ENCODE data around the gene PLPPR1.
"Not testable (repeated sequence)": the region's sequence is repeated elsewhere in the genome, so short reads cannot be mapped to it uniquely, and the experiment has no call there.

Gene PLPPR1

DNA sequence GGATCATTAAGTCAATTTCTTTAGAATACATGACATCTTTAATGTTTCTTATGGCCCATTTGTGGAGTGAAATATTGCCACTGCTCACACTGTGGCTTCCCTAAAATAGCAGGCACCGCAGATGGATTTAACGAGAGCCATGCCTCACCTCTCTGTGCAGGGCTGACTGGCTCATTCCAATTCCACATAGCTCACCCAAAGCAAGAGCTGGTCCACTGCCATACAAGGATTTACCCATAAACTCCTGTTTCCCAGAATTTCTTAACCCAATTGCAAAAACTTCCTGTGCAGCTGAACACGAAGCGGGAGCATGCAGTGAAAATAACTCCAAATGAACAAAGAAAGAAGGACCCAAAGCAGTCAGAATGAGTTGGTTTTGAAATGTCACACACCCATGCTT lies 196.7 kb downstream of the PLPPR1 start:
- peak; percentile 13 for DNase-seq

DNA sequence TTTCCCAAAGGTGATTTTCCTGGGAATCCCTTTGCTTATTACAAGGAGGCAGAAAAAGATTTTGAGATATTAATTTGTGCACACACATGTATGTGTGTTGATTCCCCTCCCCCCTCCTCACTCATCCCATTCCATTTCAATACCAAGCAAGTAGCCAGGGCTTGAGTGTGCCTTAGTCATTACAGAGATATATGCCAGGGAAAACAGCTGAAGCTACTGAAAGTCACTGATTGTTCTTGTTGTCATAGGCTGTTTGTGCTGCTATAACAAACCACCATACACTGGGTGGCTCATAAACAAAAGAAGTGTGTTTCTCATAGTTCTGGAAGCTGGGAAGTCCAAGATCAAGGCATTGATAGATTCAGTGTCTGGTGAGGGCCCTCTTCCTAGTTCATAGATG lies 197.6 kb downstream of the PLPPR1 start:
- DNase-seq, result no peak

DNA sequence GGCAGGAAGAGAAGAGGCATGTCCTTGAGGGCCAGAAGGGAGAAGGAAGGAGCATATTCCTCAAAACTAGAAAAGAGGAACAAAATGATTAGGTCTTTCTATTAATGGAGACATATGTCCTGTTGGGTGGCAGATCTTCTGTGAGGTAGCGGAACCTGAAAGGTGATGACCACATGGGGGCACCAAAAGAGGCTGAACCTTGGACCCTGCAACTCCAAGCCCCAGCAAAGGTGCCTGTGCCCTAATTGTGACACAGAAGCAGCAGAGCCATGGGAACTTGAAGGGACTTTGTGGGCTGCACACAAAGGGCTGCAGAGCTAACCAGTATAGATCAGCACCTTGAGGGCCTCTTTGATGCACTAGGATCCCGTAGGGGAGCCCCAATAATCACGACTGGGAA lies 198.3 kb downstream of the PLPPR1 start:
- no peak for DNase-seq

DNA sequence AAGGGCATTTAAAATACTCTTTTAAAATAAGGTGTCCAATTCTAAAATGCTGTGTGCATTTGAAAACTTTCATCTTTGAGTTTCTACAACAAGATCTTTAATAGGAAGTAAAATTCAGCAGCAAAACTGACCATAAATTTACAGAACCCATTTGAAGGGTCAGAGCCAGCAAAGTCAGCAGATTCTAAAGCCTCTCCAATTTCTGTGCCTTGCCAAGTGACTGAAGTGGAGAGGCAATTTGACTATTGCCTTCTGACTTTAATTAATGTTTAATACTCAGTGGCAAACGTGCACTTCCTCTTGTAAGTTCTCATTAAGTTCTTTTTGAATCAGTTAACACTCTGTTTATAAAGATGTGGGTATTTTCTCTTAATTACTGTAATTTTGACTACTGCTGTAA lies 201.1 kb downstream of the PLPPR1 start:
- no peak for DNase-seq

DNA sequence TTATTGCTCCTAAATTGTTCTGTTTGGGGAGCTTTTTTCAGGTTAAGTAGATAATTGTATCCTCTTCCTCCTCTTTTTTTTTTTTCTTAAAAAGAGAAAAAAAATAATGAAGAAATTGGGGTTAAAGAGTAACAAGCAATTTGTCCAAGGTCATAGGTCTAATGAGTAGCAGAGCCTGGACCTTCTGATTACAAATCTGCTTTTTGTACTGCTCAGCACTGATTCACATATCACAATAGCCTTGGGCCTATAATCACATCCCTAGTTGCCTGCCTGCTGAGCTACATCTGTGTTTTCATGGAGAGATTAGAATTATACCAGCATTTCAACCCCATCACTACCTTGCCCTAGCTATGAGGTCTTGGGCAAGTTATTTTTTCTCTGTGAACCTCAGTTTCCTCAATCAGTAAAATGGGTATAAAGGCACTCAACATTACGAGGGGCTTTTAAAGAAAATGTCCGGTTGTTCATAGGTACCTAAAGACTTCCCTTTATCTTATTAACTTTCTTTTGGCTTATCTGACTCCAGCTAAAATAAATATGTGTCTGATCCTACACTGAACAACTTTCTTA lies 204.0 kb downstream of the PLPPR1 start:
- DNase-seq, result no peak

DNA sequence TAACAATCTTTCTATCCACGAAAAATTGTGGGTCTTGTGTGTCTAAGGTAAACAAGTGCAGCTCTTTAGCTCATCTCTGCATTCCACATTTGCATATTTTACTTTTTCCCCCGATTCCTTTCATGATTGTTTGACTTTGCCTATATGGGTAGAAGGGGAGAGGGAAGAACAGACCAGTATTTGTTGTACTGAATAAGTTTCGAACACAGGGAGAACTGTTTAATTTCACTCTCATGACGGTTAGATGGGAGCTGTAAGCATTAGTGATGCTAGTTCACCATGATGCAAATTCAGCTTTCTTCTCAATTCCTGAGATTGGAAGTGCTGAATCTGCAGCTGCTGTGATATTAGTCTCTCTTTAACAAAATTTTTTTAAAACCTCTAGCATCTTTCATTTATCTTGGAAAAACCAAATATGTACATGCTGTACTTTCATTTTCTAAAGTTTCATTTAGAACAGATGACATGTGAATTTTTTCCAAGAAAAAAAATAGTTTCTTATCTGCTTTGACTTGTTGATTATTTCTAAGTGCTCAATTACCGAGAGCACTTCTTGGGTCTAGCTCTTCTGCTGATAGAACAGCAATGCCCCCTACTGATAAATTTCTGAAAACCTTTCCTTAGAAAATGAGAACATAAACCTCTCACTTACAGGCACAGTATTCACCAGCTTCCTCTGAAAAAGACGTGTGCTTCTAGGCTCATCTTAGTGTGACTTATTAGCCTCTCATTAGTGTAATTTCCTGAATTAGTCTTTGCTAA lies 206.8 kb downstream of the PLPPR1 start:
- DNase-seq, result peak; percentile 4

DNA sequence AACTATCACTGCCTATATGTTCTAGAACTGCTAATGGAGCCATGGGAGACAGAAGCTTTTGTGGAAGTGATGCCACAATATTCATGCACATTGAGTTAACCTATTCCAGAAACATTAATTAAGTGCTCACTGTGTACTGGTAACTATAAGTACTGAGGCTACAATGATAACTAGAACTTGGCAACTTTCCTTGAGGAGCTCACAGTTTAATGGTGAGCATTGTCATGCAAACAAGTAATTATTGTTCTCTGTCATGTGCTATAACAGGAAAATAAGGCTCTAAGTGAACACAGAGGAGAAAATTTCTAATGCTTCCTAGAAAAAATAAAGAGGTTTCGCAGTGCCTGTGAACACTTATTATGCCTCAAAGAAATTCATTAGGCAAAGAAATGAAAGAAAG lies 214.1 kb downstream of the PLPPR1 start:
- no peak for DNase-seq

DNA sequence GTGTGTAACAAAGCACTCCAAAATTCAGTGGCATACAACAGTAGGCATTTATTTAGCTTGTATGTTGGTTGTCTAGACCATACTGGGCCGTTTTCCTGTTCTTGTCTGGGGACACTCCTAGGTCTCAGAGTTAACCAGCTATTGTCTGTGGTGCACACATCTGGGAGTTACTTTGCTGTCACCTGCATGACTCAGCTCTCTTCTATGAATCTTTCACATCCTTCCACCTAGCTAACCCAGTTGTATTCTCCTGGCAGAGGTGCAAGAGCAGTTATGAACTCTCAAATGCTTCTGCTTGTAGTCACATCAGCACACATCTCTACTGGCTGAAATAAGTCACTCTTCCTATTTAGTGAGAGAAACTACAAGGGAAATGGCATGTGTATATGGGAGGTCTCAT lies 218.2 kb downstream of the PLPPR1 start:
- DNase-seq, result no peak

DNA sequence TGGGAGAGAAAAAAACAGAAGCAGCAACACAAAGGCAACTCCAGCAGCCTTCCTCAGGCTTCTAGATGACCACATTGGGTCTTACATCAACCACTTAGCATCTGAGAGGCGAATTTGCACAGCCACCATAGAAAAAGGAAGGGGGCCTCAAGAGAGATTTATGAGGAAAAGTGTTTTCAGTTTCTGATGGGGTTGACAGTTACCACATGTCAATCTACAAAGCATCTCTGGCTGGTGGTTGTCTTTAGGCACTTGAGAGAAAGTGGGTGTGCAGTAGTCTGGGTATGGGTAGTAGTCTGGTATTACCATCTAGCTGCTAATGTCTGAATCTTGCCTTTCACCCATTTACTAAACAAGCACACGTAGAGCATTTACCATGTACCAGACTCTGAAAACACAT lies 218.8 kb downstream of the PLPPR1 start:
- no peak for DNase-seq

DNA sequence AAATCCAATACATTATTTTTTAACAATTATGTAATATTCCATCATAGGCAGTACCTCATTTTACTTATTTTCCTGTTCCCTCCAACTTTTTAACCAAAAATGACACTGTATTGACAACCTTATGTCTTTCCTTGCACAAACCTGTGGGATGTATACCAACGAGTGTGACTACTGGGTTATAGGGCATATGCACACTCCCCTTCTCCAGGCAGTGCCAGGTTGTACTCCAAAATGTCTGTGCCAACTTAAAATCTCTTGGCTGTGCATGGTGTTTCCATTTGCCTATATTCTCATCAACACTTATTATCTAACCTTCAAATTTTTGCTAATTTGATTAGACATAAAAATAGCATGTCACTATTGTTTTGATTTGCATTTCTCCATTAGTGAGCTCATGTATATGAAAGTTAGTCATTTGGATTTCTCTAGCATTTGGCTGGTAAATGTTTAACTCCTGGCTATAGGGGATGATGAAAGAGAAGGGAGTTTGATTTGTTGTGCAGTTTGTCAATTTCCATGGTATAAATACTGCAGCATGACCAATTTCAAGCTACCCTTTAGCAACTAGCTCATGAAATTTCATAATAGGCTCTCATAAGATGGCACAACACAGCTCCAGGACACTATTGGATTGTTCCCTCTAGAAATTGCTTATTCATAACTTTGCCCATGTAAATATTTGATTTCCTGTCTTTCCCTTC lies 226.4 kb downstream of the PLPPR1 start:
- no peak for DNase-seq

DNA sequence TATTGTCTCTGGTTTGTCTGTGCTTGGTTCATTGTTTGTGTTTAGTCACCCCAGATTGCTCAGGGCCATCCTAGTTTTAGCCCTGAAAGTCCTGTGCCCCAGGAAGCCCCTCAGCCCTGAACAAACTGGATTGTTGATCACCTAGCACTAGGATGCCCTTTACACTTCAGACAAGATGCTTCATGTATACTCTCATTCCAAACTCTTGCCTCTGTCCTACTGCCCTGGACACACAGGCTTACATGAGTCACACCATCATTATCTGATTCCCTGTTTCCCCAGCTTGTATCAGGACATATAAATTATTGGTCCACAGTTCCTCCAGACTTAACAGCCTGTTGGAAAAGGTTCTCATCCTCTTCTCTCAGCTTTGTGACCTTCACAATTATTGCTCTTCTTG lies 236.2 kb downstream of the PLPPR1 start:
- no peak for DNase-seq

DNA sequence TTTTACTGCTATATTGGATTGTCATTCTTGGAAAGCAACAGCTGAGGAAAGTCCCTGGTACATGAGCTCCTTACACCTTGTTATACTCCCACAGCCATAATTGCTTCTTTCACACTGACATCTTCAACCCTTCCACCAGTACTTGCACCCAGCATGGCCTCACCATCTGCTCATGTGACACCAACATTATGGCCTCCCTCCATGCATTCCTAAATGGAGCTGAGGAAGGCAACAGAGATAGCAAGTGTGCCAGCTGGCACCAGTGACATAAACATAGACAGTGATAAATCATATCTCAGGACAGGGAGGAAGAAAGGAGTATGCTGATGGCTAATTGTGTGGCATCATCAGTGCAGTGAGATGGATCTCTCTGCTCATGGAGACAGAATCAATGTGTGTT lies 236.7 kb downstream of the PLPPR1 start:
- DNase-seq, result no peak

DNA sequence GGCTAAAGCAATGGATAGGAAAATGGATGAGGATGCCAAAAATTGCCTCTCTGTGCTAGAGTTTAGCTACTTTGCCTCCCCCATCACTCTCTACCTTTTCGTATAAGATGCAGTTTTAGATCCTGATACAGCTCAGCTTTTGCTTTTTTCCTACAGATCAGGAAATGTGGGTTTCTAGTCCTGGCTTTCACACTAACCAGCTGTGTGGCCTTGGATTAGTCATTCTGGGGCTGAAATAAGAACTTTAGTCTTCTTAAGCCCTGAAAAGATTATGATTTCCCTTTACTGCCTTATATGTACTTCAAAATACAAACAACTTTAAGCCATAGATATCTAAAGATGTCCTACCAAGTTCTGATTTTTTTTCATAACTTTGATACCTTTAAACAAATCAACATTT lies 239.9 kb downstream of the PLPPR1 start:
- no peak for DNase-seq

DNA sequence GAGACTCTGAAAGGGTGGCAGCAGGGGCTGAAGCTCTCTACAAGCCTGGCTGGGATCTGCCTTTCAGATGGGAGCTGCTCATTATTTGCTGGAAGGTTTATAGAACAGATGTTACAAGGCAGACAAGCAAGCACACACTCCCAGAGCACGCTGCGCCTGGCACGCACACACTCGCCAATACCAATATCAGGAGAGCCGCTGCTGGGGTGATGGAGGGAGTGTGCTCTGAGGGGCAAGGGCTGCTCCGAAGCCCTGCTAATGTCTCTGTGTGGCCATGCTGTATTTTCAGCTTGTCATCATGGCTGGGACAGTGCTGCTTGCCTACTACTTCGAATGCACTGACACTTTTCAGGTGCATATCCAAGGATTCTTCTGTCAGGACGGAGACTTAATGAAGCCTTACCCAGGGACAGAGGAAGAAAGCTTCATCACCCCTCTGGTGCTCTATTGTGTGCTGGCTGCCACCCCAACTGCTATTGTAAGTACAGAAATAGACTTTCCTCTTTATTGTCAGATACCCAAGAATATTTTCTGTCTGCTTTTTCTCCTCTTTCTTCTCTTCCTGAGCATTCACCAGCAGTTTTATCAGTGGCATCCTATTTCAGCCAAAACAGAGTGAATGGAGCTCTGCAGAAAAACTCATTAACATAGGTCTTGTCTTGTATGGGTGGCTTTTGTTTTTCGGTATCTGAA lies 241.2 kb downstream of the PLPPR1 start:
- DNase-seq, result no peak

DNA sequence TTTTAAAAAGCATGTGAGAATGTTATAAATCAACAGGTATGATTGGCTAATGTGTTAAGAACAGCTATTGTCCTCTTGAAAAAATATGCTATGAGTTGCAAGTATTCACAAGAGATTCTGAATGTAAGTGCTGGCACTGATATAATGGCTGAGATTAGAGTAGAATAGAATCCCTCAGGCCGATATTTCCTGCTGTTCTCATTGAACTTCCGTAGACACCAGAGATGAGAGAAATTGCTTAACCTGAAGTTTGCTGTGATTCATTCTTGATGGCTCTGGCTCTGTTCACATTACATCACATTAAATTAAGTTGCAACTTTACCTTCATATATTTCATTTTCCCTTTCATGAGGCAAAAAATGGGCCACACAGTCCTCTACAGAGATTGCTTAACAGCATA lies 241.8 kb downstream of the PLPPR1 start:
- DNase-seq, result no peak

DNA sequence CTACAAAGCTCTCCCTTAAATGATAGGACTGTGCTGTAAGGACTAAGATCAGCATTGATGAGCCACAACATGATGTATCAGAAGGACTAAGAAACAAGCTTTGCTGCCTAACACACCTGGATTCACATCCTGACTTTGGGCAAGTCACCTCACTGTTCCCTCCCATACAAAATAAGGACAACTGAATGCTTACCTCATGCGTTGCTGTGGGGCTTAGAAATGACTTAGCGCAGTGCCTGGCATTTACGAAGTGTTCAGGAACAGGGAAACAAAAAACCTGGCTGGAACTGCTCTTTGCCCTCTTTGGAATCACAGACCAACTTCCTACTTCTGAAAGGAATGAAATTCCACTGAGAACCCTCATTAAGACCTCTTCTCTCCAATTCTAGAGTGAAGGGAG lies 242.6 kb downstream of the PLPPR1 start:
- DNase-seq, result no peak

DNA sequence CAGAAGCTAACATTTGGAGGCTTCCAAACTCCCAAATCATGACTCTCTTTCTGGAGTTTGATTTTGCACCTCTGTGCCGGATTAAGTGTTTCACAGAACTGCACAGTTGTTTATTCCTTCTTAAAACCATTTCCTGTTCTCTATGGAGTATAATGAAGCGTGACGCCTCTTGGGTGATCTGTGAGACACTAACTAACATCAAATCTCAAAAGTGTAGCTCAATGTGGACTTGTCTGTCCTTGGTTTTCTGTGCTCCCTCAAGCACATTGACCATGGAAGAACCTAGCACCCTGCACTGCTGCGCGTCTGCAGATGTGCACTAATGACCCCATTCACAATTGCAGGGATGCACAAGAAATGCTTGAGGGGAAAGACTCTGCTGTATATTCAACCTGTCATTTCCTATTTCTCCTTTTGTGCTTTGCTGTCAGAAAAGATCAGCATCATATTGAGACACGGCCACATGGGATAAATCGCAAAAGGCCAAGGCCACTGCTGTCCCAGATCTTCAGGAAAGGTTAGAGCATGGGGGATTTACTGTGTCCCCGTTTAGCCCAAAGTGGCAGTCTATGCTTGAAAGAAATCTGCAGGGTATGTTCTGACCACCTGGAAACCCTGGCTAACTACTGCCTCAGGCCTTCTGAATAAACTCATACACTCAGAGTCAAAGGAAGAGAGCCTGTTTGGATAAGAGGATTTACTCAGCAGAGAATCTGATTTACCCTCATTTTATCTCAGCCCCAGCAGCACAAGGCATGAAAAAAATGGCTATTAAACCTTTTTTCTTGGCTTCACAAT lies 246.6 kb downstream of the PLPPR1 start:
- no peak for DNase-seq

DNA sequence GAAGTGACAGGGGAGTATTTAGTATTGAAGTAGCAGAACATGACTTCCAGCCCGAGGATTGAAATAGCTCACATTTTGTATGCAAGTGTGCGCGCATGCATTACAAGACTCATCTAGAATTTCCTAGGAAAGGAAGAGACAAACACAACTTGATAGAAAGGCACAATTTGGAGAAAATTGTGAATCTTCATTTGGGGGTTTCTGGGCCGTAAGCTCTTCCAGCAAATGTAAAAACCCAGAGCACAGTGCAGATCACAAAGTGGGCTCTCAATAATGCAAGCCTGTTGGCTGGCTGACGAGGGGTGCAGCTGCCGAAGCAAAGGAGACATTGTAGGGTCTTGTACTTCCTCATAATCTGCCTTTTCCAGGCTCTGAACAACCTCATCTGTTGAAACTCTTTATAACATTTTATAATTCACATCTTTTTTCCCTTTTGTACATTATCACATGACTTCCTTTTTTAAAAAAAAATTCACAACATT lies 247.3 kb downstream of the PLPPR1 start:
- DNase-seq, result no peak

DNA sequence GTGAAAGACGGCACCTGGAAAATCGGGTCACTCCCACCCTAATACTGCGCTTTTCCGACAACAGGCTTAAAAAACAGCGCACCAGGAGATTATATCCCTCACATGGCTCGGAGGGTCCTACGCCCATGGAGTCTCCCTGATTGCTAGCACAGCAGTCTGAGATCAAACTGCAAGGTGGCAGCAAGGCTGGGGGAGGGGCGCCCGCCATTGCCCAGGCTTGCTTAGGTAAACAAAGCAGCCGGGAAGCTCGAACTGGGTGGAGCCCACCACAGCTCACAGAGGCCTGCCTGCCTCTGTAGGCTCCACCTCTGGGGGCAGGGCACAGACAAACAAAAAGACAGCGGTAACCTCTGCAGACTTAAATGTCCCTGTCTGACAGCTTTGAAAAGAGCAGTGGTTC lies 262.5 kb downstream of the PLPPR1 start:
- not testable (repeated sequence) for DNase-seq

DNA sequence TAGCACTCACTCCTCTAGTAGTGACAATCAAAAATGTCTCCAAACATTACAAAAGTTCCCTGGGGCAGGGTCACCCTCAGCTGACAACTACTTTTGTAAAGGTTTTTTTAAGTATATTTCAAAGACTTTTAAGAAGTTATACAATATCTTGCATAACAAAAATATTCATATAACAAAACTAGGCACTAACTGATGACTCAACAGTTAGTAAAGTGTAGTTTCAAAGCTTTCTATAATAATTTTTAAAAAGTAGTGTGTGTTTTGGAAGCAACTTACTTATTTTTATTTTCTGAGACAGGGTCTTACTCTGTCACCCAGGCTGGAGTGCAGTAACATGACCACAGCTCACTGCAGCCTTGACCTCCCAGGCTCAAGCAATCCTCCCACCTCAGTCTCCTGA lies 271.4 kb downstream of the PLPPR1 start:
- DNase-seq, result no peak

DNA sequence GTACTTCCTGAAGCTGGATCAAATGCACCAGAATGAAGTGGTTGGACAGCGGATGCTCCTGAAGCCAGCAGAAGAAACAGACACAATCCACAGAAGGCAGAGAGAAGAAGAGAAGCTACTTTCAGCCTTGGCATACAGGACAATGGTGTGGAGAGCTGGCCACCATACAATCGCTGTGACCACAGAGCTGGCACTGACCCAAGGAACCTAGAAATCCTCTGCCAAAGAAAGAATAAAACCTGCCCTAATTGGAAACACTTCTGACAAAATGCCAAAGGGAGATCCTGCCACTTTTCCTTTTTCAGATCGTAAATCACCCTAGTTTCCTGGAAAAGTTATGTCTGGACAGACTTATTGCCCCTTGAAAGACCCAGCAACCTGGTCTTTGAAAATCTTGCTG lies 278.5 kb downstream of the PLPPR1 start:
- DNase-seq, result peak; percentile 8

DNA sequence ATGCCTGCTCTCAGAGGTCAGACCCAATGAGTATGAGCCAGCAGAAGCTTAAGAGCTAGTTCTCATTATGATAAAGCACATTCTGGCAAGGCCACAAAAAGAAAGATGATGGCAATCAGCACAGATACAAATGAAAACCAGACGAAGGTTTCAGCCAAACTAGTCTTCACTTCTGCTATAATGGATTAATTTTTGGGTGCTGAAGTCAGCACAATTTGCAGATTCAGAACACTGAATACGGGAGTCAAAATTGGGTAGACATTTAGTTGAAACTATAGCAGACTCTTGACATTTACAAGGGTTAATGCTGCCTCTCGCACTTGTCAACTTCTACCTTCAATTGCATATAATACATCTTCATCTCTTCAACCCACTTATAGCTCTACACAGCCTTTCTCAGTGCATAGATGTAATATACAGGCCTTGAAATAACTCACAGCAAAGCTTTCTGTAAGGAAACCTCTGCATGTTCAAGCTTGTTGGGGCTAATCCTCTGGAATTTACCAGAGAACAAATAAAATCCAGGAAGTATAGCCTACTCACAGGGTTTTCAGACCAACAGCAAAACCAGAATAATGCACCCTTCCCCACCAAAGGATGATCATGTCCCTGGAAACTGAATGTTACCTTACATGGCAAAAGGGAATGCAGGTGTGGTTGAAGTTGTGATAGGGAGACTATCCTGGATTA lies 279.1 kb downstream of the PLPPR1 start:
- DNase-seq, result peak; percentile 16
